Stomach (tissue), 4 donors: ENCODE results near the gene CBLC.

ENCODE experiments used
- POLR2A ChIP-seq, 4 donors: fragments of 450-650 bp; IDR thresholded peaks; one replicate each; pipeline ENCODE4 v1.6.1; 2016; ENCODE audit warnings: antibody characterized with exemption in 4 of 4, control low read depth in 2 of 4, mild to moderate bottlenecking in 1 of 4, moderate library complexity in 1 of 4
- POLR2AphosphoS5 ChIP-seq, 3 donors: sonication (generic); formaldehyde crosslinking; IDR thresholded peaks; one replicate each; pipeline ENCODE4 v1.6.1; 2016; ENCODE audit warnings: antibody characterized with exemption in 3 of 3
- TF ChIP-seq, protein P1 (sequence below), 7 experiments: fragments of 450-650 bp in 4 of 7; fragments of 200-600 bp in 3 of 7; sonication (generic) in 3 of 7; IDR thresholded peaks; one replicate each; pipeline ENCODE4 v1.5.1; 2016 to 2019; ENCODE audit warnings: antibody characterized with exemption in 7 of 7, control low read depth in 2 of 7, mild to moderate bottlenecking in 1 of 7

DNA sequence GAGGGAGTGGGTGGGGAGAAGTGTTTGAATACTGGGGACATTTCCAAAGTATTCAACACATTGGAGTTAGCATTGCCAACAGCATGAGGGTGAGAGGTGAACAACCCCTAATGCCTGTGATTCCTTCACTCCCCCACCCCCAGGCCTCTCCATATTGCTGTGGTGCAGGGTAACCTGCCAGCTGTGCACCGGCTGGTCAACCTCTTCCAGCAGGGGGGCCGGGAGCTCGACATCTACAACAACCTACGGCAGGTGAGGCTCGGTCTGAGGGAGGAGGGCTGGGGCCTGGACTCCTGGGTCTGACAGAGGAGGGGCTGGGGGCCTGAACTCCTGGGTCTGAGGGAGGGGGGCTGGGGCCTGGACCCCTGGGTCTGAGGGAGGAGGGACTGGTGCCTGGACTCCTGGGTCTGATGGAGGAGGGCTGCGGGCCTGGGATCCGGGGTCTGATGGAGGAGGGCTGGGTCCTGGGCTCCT is 21.6 kb upstream of the CBLC start:
- TF ChIP-seq POLR2AphosphoS5 (IDR thresholded peaks at IDR 0.05) (no peak), POLR2A (IDR thresholded peaks at IDR 0.05) (no peak)
- TF ChIP-seq, protein P1, sequence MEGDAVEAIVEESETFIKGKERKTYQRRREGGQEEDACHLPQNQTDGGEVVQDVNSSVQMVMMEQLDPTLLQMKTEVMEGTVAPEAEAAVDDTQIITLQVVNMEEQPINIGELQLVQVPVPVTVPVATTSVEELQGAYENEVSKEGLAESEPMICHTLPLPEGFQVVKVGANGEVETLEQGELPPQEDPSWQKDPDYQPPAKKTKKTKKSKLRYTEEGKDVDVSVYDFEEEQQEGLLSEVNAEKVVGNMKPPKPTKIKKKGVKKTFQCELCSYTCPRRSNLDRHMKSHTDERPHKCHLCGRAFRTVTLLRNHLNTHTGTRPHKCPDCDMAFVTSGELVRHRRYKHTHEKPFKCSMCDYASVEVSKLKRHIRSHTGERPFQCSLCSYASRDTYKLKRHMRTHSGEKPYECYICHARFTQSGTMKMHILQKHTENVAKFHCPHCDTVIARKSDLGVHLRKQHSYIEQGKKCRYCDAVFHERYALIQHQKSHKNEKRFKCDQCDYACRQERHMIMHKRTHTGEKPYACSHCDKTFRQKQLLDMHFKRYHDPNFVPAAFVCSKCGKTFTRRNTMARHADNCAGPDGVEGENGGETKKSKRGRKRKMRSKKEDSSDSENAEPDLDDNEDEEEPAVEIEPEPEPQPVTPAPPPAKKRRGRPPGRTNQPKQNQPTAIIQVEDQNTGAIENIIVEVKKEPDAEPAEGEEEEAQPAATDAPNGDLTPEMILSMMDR (IDR thresholded peaks at IDR 0.05), result no peak
